Smooth muscle cell (in vitro differentiated cells): Measurements from ENCODE around the gene RNF44. TPM values are rescaled to one million over a fixed set of nuclear protein-coding genes. Genes with fewer than 3 reads are reported as not detected.

Source experiments
- DNase-seq: peaks from one replicate; lab custom pipeline; 2025; ENCODE audit not compliant: unreplicated experiment; lab: John Stamatoyannopoulos, UW
- H2AFZ ChIP-seq: fragments of 200-600 bp; sonication (generic); 2 replicates; pipeline ENCODE4 v1.6.0; 2016; ENCODE audit warnings: antibody characterized with exemption, low read depth, mild to moderate bottlenecking
- H3F3A ChIP-seq: fragments of 200-600 bp; sonication (generic); 2 replicates; pipeline ENCODE4 v1.6.0; 2017; ENCODE audit warnings: antibody characterized with exemption, low read depth
- H3K27ac ChIP-seq: fragments of 200-600 bp; sonication (generic); 2 replicates; pipeline ENCODE4 v1.5.1; 2016; ENCODE audit warnings: low read depth, mild to moderate bottlenecking
- H3K27me3 ChIP-seq: fragments of 200-600 bp; sonication (generic); 2 replicates; pipeline ENCODE4 v1.6.1; 2016; ENCODE audit warnings: low read depth, mild to moderate bottlenecking
- H3K36me3 ChIP-seq: fragments of 200-600 bp; sonication (generic); 2 replicates; pipeline ENCODE4 v1.5.1; 2016; ENCODE audit warnings: low read depth
- H3K4me1 ChIP-seq: fragments of 200-600 bp; sonication (generic); 2 replicates; pipeline ENCODE4 v1.5.1; 2016; ENCODE audit warnings: low read depth
- H3K4me2 ChIP-seq: fragments of 200-600 bp; sonication (generic); 2 replicates; pipeline ENCODE4 v1.6.0; 2016; ENCODE audit warnings: mild to moderate bottlenecking
- H3K4me3 ChIP-seq: fragments of 200-600 bp; sonication (generic); 2 replicates; pipeline ENCODE4 v1.5.1; 2016; ENCODE audit warnings: mild to moderate bottlenecking
- H3K79me2 ChIP-seq: fragments of 200-600 bp; sonication (generic); 2 replicates; pipeline ENCODE4 v1.6.0; 2016; ENCODE audit warnings: low read depth, mild to moderate bottlenecking
- H3K9ac ChIP-seq: fragments of 200-600 bp; sonication (generic); 2 replicates; pipeline ENCODE4 v1.6.0; 2016; ENCODE audit warnings: low read depth
- H3K9me3 ChIP-seq: fragments of 200-600 bp; sonication (generic); replicated peaks from 2 replicates; pipeline ENCODE4 v1.5.1; 2016; ENCODE audit warnings: low read depth
- H4K20me1 ChIP-seq: fragments of 200-600 bp; sonication (generic); 2 replicates; pipeline ENCODE4 v1.6.0; 2016; ENCODE audit warnings: low read depth
- WGBS: methylation state at CpG from one replicate; pipeline ENCODE4 v1.1.7; 2016; ENCODE audit warnings: low lambda C conversion rate; 5-methylcytosine and 5-hydroxymethylcytosine counted together
- polyA plus RNA-seq: library from polyadenylated mRNA; unstranded; fragments of >200 nt; fragmentation: Nextera tagmentation; extraction: Ambion mirVana; gene quantifications from 2 replicates; pipeline ENCODE4 v1.2.1, GENCODE V29; 2016
- total RNA-seq: library from RNA; depleted of rRNA; stranded (reverse); fragments of >200 nt; gene quantifications from 2 replicates; pipeline ENCODE4 v1.2.3, GENCODE V29; 2014
- TF ChIP-seq, protein P1 (sequence below): fragments of 200-600 bp; sonication (generic); IDR thresholded peaks from 2 replicates; pipeline ENCODE4 v1.5.1; 2017; ENCODE audit warnings: borderline replicate concordance, mild to moderate bottlenecking, antibody characterized with exemption; ENCODE audit not compliant: insufficient read depth, poor library complexity, severe bottlenecking

RNF44 gene
- total and polyA plus RNA-seq, 2 experiments from 2014 or later, result 5.7 to 6.8 TPM

DNA sequence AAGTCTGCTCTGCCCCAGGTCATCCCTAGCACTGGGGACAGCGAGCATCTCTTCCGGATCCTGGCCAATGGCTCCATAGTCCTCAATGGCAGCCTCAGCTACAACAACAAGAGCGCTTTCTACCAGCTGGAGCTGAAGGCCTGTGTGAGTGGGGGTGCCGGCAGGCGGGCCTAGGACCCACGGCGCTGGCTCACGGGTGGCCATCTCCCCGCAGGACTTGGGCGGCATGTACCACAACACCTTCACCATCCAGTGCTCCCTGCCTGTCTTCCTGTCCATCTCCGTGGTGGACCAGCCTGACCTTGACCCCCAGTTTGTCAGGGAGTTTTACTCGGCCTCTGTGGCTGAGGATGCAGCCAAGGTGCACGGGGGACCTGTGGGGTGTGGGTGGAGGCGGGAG lies 37.9 kb upstream of the RNF44 start:
- TF ChIP-seq, protein P1, sequence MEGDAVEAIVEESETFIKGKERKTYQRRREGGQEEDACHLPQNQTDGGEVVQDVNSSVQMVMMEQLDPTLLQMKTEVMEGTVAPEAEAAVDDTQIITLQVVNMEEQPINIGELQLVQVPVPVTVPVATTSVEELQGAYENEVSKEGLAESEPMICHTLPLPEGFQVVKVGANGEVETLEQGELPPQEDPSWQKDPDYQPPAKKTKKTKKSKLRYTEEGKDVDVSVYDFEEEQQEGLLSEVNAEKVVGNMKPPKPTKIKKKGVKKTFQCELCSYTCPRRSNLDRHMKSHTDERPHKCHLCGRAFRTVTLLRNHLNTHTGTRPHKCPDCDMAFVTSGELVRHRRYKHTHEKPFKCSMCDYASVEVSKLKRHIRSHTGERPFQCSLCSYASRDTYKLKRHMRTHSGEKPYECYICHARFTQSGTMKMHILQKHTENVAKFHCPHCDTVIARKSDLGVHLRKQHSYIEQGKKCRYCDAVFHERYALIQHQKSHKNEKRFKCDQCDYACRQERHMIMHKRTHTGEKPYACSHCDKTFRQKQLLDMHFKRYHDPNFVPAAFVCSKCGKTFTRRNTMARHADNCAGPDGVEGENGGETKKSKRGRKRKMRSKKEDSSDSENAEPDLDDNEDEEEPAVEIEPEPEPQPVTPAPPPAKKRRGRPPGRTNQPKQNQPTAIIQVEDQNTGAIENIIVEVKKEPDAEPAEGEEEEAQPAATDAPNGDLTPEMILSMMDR, result no peak
- no peaks in the 10 kb centered on the region for H3K36me3 ChIP-seq
- H3F3A ChIP-seq, result no peaks in the 10 kb centered on the region
- H3K9ac ChIP-seq, result no peak overlapping the region
- no peaks in the 10 kb centered on the region for H3K4me1 ChIP-seq
- H3K9me3 ChIP-seq, result no peaks in the 10 kb centered on the region
- no peaks in the 10 kb centered on the region for H4K20me1 ChIP-seq
- no peaks in the 10 kb centered on the region for H3K79me2 ChIP-seq
- no peak for DNase-seq
- H2AFZ ChIP-seq, result no peak overlapping the region
- H3K27me3 ChIP-seq, result no peaks in the 10 kb centered on the region
- WGBS, result 90% methylated on average over 14 of the region's 14 CpGs
- no peak overlapping the region for H3K27ac ChIP-seq
- no peak overlapping the region for H3K4me3 ChIP-seq
- no peak overlapping the region for H3K4me2 ChIP-seq

DNA sequence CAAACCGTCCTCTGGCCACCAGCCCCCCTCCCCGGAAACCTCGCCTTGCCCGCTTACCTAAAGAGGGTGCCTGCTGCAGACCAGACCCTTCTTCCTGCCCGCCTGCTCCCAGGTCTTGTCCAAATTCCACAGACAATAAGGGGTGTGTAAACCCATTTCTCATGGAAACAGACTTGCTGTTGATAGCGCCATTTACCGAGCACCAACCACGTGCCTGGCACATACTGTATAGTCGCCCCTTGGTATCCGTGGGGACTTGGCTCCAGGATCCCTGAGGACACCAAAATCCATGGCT lies 37.0 kb upstream of the RNF44 start:
- H3K9ac ChIP-seq, result no peak overlapping the region
- H3K36me3 ChIP-seq, result no peaks in the 10 kb centered on the region
- TF ChIP-seq, protein P1, result no peak
- no peaks in the 10 kb centered on the region for H3K79me2 ChIP-seq
- H3K9me3 ChIP-seq, result no peaks in the 10 kb centered on the region
- H2AFZ ChIP-seq, result no peak overlapping the region
- no peak overlapping the region for H3K27ac ChIP-seq
- WGBS, result 43% methylated on average over 10 of the region's 10 CpGs
- H3F3A ChIP-seq, result no peaks in the 10 kb centered on the region
- no peak for DNase-seq
- H4K20me1 ChIP-seq, result no peaks in the 10 kb centered on the region
- no peak overlapping the region for H3K4me2 ChIP-seq
- no peaks in the 10 kb centered on the region for H3K27me3 ChIP-seq
- no peaks in the 10 kb centered on the region for H3K4me1 ChIP-seq
- H3K4me3 ChIP-seq, result no peak overlapping the region

DNA sequence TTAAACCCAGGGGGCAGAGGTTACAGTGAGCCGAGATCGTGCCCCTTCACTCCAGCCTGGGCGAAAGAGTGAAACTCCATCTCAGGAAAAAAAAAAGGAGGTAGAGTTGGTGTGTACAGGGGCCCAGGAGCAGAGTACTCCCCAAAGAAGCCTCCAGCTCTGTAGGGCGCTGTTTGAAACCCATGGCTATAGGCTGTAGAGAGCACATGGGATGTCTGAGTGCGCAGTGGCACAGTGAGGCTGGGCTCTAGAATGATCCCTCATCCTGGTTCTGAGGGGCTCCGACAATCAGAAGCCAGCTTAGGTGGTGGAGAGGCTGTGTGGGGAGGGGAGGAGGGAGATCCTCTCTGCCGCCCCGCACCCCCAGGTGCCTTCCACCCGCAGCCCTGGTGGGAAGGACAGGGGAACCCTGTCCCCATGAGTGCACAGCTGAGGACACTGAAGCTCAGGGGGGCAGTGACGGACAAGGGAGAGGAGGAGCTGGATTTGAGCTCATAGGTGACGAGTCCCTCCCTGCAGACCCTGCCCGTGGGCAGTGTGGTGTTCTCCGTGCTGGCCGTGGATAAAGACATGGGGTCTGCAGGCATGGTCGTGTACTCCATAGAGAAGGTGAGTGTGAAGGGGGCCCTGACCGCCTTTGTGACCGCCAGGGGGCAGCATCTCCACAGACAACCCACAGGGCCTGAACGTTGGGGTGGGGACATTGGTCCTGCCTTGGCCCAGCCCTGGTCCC lies 36.5 kb upstream of the RNF44 start:
- H3K4me3 ChIP-seq, result no peak overlapping the region
- H3K4me1 ChIP-seq, result no peaks in the 10 kb centered on the region
- TF ChIP-seq, protein P1, result peak; percentile 81
- no peaks in the 10 kb centered on the region for H3K79me2 ChIP-seq
- H3K4me2 ChIP-seq, result no peak overlapping the region
- no peaks in the 10 kb centered on the region for H3F3A ChIP-seq
- no peak overlapping the region for H2AFZ ChIP-seq
- H4K20me1 ChIP-seq, result no peaks in the 10 kb centered on the region
- DNase-seq, result peak; percentile 29
- 49% methylated on average over 13 of the region's 18 CpGs for WGBS
- no peak overlapping the region for H3K27ac ChIP-seq
- H3K9me3 ChIP-seq, result no peaks in the 10 kb centered on the region
- no peaks in the 10 kb centered on the region for H3K36me3 ChIP-seq
- H3K27me3 ChIP-seq, result no peaks in the 10 kb centered on the region
- H3K9ac ChIP-seq, result no peak overlapping the region

DNA sequence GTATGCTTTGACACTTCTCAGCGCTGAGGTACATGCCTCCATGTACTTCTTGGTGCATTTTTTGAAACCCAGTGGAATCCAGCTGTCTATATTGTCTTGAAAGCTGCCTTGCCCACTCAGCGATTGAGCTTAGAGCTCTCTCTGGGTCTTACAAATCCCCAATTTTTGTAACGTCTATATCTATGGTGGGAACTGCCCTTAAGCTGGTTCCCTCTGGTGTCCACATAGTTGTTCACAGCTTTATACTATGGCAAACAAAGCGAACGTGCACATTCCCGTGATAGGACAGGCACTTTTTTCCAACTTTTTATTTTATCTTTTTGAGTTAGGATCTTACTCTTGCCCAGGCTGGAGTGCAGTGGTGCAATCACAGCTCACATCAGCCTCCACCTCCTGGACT lies 32.8 kb upstream of the RNF44 start:
- Histone ChIP-seq H3K9me3 (no peaks in the 10 kb centered on the region), H3K9ac (no peak overlapping the region), H3K36me3 (no peaks in the 10 kb centered on the region), H3K4me3 (no peak overlapping the region), H3F3A (no peaks in the 10 kb centered on the region), H3K4me1 (no peaks in the 10 kb centered on the region), H2AFZ (no peak overlapping the region), H3K4me2 (no peak overlapping the region), H3K27ac (no peak overlapping the region), H3K79me2 (no peaks in the 10 kb centered on the region), H4K20me1 (no peaks in the 10 kb centered on the region), H3K27me3 (no peaks in the 10 kb centered on the region)
- DNase-seq, result no peak
- WGBS, result 83% methylated on average over 6 of the region's 6 CpGs
- TF ChIP-seq, protein P1, result no peak
